Ectodermal cell (in vitro differentiated cells): Measurements from ENCODE around the gene KCNK10.

Experiments
- H3K27ac ChIP-seq: 2 replicates; pipeline ENCODE4 v1.7.0; 2013; ENCODE audit warnings: mild to moderate bottlenecking, low read depth, low read length; ENCODE audit not compliant: insufficient read depth, poor library complexity, severe bottlenecking
- H3K27me3 ChIP-seq: 2 replicates; pipeline ENCODE4 v1.7.0; 2013; ENCODE audit warnings: mild to moderate bottlenecking, low read length; ENCODE audit not compliant: insufficient read depth, control insufficient read depth, poor library complexity, severe bottlenecking
- H3K36me3 ChIP-seq: one replicate; pipeline ENCODE4 v1.7.0; 2013; ENCODE audit warnings: low read length; ENCODE audit not compliant: control insufficient read depth, insufficient read depth
- H3K4me1 ChIP-seq: one replicate; pipeline ENCODE4 v1.7.0; 2013; ENCODE audit warnings: low read length; ENCODE audit not compliant: control insufficient read depth, insufficient read depth
- H3K4me3 ChIP-seq: 2 replicates; pipeline ENCODE4 v1.7.0; 2013; ENCODE audit warnings: low read depth, low read length, control low read depth; ENCODE audit not compliant: insufficient read depth
- H3K9me3 ChIP-seq: 2 replicates; pipeline ENCODE4 v1.7.0; 2013; ENCODE audit warnings: mild to moderate bottlenecking, low read length, moderate library complexity; ENCODE audit not compliant: control insufficient read depth
- WGBS, 2 experiments: methylation state at CpG; one replicate each; pipeline ENCODE4 v1.1.7; 2013; ENCODE audit warnings: missing lambda C conversion rate in 2 of 2; 5-methylcytosine and 5-hydroxymethylcytosine counted together

The KCNK10 gene

DNA sequence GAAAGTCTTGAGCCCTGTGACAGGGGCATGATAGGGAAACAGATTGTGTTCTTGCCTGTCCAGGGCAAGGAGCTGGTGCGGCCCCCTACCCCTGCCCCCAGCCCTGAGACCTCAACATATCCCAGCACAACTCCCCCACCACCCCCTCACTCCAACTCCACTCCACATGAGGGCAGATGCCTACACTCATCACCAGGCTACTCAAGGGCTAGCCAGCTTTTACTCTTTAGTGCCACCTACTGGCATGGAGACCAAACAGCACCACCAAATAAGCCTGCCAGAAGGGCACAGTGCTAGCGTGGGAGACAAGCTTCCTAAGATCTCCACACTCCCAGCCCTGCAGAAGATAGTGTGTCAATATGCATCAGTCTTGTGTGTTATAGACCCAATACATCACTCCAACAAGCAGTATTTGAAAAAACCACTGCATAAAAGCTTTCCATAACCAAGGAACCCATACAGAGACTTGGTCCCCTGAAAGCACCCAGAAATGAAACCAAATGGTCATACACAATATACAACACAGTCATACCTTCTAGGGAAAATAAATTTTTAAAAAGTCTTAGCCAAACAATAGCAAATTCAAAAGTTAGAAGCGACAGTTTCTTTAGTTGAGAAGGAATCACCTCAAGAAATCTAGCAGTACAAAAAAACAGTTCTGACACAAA is 154.4 kb downstream of the KCNK10 start:
- no peaks in the 10 kb centered on the region for H3K27me3 ChIP-seq
- 84 to 88% methylated on average over 2 to 3 of the region's 3 CpGs for WGBS, 2 experiments
- no peak overlapping the region for H3K4me3 ChIP-seq
- H3K4me1 ChIP-seq: peaks cover under 1% of the 10 kb centered on the region
- no peaks in the 10 kb centered on the region for H3K36me3 ChIP-seq
- no peaks in the 10 kb centered on the region for H3K9me3 ChIP-seq
- H3K27ac ChIP-seq: no peak overlapping the region

DNA sequence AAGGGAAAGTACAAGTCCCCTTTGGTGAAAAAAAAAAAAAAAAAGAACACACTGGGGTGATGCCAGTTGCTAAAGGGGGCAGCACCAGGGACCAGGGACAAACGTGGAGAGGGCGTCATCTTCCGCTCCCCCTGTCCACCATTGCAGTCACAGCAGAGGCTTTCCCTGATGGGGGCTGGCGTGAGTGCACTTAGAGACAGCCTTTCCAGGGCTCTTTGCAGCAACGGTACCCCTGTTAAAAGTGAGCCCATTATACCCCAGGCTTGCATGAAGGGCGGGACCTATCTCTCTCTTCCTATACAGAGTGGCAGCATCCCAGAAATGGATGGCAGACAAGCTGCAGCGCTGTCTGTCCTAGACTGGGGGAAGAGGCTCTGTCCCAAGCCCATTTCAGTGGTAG is 155.0 kb downstream of the KCNK10 start:
- WGBS, 2 experiments: 94% methylated on average over 7 of the region's 7 CpGs
- H3K36me3 ChIP-seq: no peaks in the 10 kb centered on the region
- H3K4me1 ChIP-seq: peaks cover 4% of the 10 kb centered on the region
- H3K4me3 ChIP-seq: no peak overlapping the region
- H3K9me3 ChIP-seq: no peaks in the 10 kb centered on the region
- H3K27ac ChIP-seq: no peak overlapping the region
- H3K27me3 ChIP-seq: no peaks in the 10 kb centered on the region

DNA sequence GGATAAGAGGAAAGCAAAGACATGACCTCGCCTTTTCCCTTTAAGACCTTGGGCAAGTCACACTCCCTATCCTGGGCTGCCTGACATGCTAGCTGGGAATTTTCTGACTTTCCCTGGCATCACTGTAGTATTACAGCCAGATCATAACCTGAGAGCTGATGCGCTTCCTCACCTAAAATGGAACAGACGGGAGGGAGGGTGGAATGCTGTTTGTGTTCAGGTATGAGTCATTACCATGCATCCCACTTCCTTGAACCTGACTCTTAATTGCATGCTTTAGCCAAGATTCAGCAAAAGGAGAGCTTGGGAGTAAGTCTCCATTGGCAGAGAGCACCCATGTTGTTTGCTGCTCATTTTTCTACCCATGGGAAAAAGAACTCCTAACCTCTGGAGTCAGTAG is 156.5 kb downstream of the KCNK10 start:
- no peak overlapping the region for H3K27ac ChIP-seq
- no peaks in the 10 kb centered on the region for H3K9me3 ChIP-seq
- 91 to 100% methylated on average over 3 of the region's 3 CpGs for WGBS, 2 experiments
- H3K27me3 ChIP-seq: no peaks in the 10 kb centered on the region
- H3K4me3 ChIP-seq: no peak overlapping the region
- peaks cover 7% of the 10 kb centered on the region for H3K4me1 ChIP-seq
- no peaks in the 10 kb centered on the region for H3K36me3 ChIP-seq

DNA sequence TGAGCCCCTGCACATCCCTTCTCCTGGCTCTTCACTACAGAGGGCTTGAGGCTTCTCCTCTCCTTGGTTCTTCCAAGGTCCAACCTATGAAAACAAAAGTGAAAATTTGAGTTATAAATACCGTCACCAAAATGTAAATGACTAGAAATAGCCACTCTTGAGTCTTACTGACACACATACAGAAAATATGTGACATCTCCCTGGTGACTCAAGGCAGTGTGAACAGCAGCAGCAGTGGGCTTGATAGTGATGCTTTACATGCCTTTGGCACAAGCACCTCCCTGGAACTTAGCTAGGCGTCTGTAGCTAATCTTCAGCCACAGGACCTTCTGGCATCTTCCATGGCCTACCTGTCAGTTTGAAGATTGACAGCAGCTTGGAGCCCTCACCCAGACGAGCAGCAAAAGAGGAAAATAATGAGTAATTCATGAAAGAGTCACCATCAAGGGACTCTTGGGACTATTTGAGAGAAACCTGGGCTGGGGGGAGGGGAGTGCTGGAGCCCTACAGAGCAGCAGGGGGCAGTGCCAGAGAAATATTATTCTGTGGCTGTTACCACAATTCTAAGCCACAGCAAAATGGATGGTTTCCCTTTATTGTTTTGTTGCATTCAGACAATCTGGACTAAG is 158.0 kb downstream of the KCNK10 start:
- no peaks in the 10 kb centered on the region for H3K36me3 ChIP-seq
- H3K4me1 ChIP-seq: peaks cover 7% of the 10 kb centered on the region
- no peak overlapping the region for H3K4me3 ChIP-seq
- no peaks in the 10 kb centered on the region for H3K9me3 ChIP-seq
- H3K27me3 ChIP-seq: no peaks in the 10 kb centered on the region
- H3K27ac ChIP-seq: no peak overlapping the region
- 78 to 92% methylated on average over 3 of the region's 3 CpGs for WGBS, 2 experiments

DNA sequence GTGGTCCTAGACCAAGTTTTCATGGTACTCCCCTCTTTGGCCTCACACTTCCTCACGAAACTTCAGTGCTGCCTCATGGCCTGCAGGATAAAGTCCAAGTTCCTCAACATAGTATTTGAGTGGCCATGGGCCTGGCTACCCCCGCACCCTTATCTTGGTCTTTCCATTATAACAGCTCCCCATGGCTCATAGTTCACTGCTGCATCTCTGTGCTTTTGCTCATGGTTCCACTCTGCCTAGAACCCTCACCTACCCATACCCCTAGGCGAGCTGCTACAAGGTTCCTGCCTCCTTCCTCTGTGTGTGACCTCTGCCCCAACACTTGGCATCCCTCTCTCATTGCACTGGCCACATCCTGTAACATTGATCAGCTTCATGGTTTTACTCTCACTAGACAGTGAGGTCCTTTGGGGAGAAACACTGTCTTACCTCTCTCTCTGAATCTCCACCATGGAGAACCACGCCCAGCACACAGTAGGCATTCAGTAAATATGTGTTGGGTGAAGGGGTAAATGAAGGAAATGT is 159.3 kb downstream of the KCNK10 start:
- no peak overlapping the region for H3K27ac ChIP-seq
- H3K4me1 ChIP-seq: peaks cover 7% of the 10 kb centered on the region
- WGBS, 2 experiments: 91 to 92% methylated on average over 3 to 4 of the region's 4 CpGs
- H3K4me3 ChIP-seq: no peak overlapping the region
- no peaks in the 10 kb centered on the region for H3K27me3 ChIP-seq
- no peaks in the 10 kb centered on the region for H3K36me3 ChIP-seq
- no peaks in the 10 kb centered on the region for H3K9me3 ChIP-seq

DNA sequence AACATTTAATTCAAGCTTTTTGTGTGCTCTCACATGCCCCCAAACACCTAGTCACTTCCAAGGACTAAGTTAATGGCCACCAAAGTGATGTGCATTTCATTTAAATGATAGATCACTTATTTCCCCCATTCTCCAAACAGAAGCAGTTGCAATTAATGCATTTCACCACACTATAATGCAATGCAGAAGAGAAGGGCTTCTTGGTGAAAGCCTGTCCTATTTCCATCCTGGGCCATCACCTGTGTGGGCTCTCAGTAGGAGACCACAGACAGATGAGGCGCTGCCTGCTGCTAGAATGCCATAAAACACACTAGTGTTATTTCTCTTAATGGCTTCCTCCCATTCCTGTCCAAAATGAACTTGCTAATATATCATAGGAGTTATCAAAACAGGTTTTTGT is 166.9 kb downstream of the KCNK10 start:
- Histone ChIP-seq H3K27ac (no peak overlapping the region), H3K27me3 (no peaks in the 10 kb centered on the region), H3K36me3 (no peaks in the 10 kb centered on the region), H3K4me3 (no peak overlapping the region), H3K9me3 (no peaks in the 10 kb centered on the region), H3K4me1 (no peaks in the 10 kb centered on the region)
- 77 to 87% methylated on average over 1 of the region's 1 CpG for WGBS, 2 experiments

DNA sequence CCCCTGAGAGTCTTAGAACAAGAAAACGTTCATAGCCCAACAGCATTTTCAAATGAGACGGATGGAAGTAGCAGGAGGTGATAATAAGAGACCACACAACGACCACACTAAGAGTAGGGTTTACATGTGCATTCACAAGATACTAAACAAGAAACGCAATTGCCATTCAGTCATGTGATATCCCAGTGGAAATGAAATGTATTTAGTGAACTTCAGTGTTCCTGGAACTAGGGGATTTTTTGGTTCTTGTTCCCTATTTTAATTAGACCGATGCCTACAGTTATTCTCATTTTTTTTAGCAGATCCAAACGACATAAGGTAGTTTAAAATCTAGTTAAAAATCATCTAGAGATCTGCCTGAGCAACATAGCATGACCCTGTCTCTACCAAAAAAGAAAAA is 168.1 kb downstream of the KCNK10 start:
- Histone ChIP-seq H3K9me3 (no peaks in the 10 kb centered on the region), H3K27me3 (no peaks in the 10 kb centered on the region), H3K36me3 (no peaks in the 10 kb centered on the region), H3K4me3 (no peak overlapping the region), H3K4me1 (no peaks in the 10 kb centered on the region), H3K27ac (no peak overlapping the region)
- 88 to 94% methylated on average over 5 to 6 of the region's 6 CpGs for WGBS, 2 experiments

DNA sequence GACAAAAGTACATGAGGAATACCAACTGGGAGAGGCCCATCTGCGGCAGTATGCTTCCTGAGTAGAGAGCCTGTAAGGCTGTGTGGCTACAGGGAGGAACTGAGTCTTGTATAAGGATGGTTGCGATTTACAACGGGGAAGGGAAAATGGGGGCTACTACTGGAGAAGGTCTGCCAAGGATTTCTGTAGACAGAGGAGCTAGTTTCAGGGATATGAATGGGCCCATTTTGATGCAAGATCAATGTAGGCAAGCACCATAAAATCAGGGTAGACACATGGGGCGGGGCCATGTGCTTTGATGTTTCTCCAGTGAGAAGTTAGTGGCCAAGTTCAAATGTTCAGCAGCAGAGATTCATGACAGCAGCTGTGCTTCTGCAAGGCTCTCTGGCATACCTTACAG is 168.7 kb downstream of the KCNK10 start:
- Histone ChIP-seq H3K4me3 (no peak overlapping the region), H3K9me3 (no peaks in the 10 kb centered on the region), H3K27ac (no peak overlapping the region), H3K27me3 (no peaks in the 10 kb centered on the region), H3K4me1 (no peaks in the 10 kb centered on the region), H3K36me3 (no peaks in the 10 kb centered on the region)
- 95 to 96% methylated on average over 4 of the region's 4 CpGs for WGBS, 2 experiments

DNA sequence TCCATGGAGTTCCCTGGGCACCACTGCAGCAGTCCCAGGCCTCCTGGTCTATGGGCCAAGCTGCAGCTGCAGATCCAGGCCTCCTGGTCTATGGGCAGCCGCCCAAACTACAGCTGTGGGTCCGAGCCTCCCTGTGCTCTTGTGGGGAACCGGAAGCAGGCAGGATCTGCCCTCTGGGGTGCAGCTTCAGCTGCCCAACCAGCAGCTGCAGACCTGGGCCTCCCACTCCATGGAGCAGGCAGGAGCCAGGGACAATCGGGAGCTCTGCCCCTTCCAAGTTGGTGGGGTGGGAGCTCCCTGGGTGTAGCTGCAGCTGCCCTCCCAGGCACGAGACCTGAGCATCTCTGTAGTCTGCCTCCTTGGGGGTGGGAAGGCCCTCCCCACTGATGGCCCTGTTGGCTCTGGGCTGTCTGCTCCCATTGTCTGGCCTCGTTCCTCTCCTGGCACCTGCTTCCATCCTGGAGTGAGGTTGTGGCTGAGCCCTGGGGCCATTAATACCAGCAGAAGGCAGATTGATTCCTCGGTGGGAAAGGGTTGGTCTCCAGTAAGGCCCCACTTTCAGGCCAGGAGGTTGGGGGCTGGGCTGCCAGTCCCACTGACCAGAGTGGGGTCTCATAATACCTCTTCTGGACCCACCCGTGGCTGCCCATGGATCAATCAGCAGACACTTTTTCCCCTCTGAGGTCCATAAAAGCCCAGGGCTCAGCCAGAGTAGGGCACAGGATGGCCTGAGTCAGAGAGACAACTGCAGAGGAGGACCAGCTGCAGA is 176.0 kb downstream of the KCNK10 start:
- no peaks in the 10 kb centered on the region for H3K4me1 ChIP-seq
- no peak overlapping the region for H3K4me3 ChIP-seq
- H3K27ac ChIP-seq: no peak overlapping the region
- H3K27me3 ChIP-seq: no peaks in the 10 kb centered on the region
- H3K36me3 ChIP-seq: no peaks in the 10 kb centered on the region
- H3K9me3 ChIP-seq: no peaks in the 10 kb centered on the region
- 92 to 94% methylated on average over 8 of the region's 8 CpGs for WGBS, 2 experiments

DNA sequence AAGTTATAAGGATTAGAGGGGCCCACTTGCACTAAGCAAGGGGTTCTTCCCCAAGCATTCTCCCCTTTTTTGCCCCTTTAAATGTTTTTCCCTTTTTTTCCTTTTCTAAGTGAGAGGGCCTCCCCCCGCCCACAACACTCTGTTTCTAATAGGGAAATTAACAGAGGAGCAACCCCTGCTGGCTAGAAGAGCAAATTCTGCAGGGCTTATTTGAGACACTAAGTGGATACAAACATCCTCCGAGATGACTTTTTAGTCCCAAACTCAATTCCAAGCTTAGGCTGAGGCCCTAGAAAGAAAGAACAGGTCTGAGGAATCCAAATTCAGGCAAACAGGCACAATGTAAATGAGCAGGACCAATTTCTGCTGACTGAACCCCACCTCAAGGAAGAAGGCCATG is 179.3 kb downstream of the KCNK10 start:
- Histone ChIP-seq H3K4me3 (no peak overlapping the region), H3K9me3 (no peaks in the 10 kb centered on the region), H3K27me3 (no peaks in the 10 kb centered on the region), H3K4me1 (no peaks in the 10 kb centered on the region), H3K36me3 (no peaks in the 10 kb centered on the region), H3K27ac (no peak overlapping the region)
- 77 to 79% methylated on average over 2 of the region's 2 CpGs for WGBS, 2 experiments
